Panc1 (cell line): ENCODE data around the gene FAM174B. TPM values are rescaled to one million over a fixed set of nuclear protein-coding genes. Genes with fewer than 3 reads are reported as not detected.

Source experiments
- ATAC-seq: fragments of 200-7000 bp; cut with Tn5 transposase; 2 replicates; pipeline ENCODE4 v1.9.1; 2020; ENCODE audit warnings: mild to moderate bottlenecking, moderate library complexity
- BruUV-seq: library from RNA; stranded (reverse); fragments of 400-500 nt; replicated peaks from 2 replicates; lab custom pipeline; 2021; lab: Mats Ljungman, UMichigan
- CTCF ChIA-PET: fragments of 300-600 bp; sonication (Branson Sonifier 250); formaldehyde crosslinking; loops from one replicate; lab custom pipeline; 2022; ENCODE audit warnings: antibody characterized with exemption; lab: Charles Lee
- POLR2A ChIA-PET: fragments of 300-600 bp; sonication (Branson Sonifier 250); formaldehyde crosslinking; loops from one replicate; lab custom pipeline; 2022; ENCODE audit warnings: antibody characterized with exemption; lab: Charles Lee
- DNase-seq: peaks from one replicate; pipeline ENCODE4 v3.0.0-alpha.2; 2010; ENCODE audit warnings: low read depth, low spot score
- H3K27ac ChIP-seq: 2 replicates; pipeline ENCODE4 v1.5.1; 2011; ENCODE audit warnings: mild to moderate bottlenecking, low read length, inconsistent platforms
- H3K27me3 ChIP-seq: fragments of 200-500 bp; sonication (Bioruptor generic); 2 replicates; pipeline ENCODE4 v1.6.0; 2014; ENCODE audit warnings: low read length, inconsistent platforms; ENCODE audit not compliant: control insufficient read depth, insufficient read depth
- H3K36me3 ChIP-seq: fragments of 200-500 bp; sonication (Bioruptor generic); 2 replicates; pipeline ENCODE4 v1.5.1; 2014; ENCODE audit warnings: inconsistent platforms, mild to moderate bottlenecking, low read length, moderate library complexity; ENCODE audit not compliant: control insufficient read depth, insufficient read depth
- H3K4me1 ChIP-seq: 2 replicates; pipeline ENCODE4 v1.5.1; 2011; ENCODE audit warnings: inconsistent platforms, mild to moderate bottlenecking, low read length, moderate library complexity; ENCODE audit not compliant: control insufficient read depth, insufficient read depth
- H3K4me3 ChIP-seq, 2 experiments: 2 replicates each; pipeline ENCODE4 v1.5.1; 2011 to 2012; ENCODE audit warnings: low read depth in 2 of 2, low read length in 2 of 2, mild to moderate bottlenecking in 2 of 2, inconsistent platforms in 1 of 2, moderate library complexity in 1 of 2
- H3K9me3 ChIP-seq: fragments of 200-500 bp; sonication (Bioruptor generic); 2 replicates; pipeline ENCODE4 v1.5.1; 2014; ENCODE audit warnings: low read depth, mild to moderate bottlenecking, inconsistent platforms, low read length, moderate library complexity; ENCODE audit not compliant: control insufficient read depth, insufficient read depth
- POLR2AphosphoS5 ChIP-seq: IDR thresholded peaks from 2 replicates; pipeline ENCODE4 v1.6.1; 2012; ENCODE audit warnings: mild to moderate bottlenecking, low read depth, low read length, moderate library complexity
- SIN3A ChIP-seq: IDR thresholded peaks from 2 replicates; pipeline ENCODE4 v1.6.1; 2012; ENCODE audit warnings: low read depth, mild to moderate bottlenecking, low read length, moderate library complexity, borderline replicate concordance; ENCODE audit not compliant: insufficient read depth
- TCF7L2 ChIP-seq: IDR thresholded peaks from 2 replicates; pipeline ENCODE4 v1.6.1; 2011; ENCODE audit warnings: mild to moderate bottlenecking, low read depth, low read length, inconsistent platforms
- in situ Hi-C: cut with HindIII; loops from 2 replicates; pipeline ENCODE4 v1.10.0; 2016; ENCODE audit warnings: low sequenced_read_pairs, low pct_unique_long_range_greater_than_20kb
- intact Hi-C: fragments of 100-400 bp; cut with micrococcal nuclease; formaldehyde crosslinking; loops from one replicate; pipeline ENCODE4 v1.10.0; 2022; ENCODE audit not compliant: unreplicated experiment
- total RNA-seq: library from RNA; stranded (reverse); gene quantifications from one replicate; pipeline ENCODE4 v1.2.1, GENCODE V29; 2021; ENCODE audit not compliant: unreplicated experiment
- TF ChIP-seq, protein P1 (sequence below): fragments of 450-650 bp; IDR thresholded peaks from 2 replicates; pipeline ENCODE4 v1.5.1; 2017; ENCODE audit warnings: mild to moderate bottlenecking
- TF ChIP-seq, protein P2 (sequence below), 2 experiments: IDR thresholded peaks; 2 replicates each; pipeline ENCODE4 v1.6.1; 2011 to 2012; ENCODE audit warnings: low read depth in 2 of 2, control low read depth in 1 of 2, low read length in 1 of 2, mild to moderate bottlenecking in 1 of 2, moderate library complexity in 1 of 2; ENCODE audit not compliant: insufficient read depth in 1 of 2

Gene FAM174B
- total RNA-seq, 1 experiment from 2014 or later: 30.7 TPM

DNA sequence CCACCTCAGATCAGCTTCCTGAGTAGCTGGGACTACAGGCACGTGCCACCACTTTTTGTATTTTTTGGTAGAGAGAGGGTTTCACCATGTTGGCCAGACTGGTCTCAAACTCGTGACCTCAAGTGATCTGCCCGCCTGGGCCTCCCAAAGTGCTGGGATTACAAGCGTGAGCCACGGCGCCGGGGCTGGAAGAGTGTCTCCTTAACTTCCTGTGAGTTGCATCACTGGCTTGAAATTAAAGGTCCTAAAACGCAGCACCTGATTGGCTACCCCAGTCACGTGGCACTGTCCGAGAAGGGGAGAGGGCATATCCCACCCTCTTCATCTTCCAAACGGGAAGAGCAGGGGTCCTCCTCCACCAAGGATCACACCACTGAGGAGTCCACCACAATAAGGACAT lies 5.5 kb upstream of the FAM174B start:
- BruUV-seq: no TSS peak
- CTCF ChIA-PET: no interaction called here

DNA sequence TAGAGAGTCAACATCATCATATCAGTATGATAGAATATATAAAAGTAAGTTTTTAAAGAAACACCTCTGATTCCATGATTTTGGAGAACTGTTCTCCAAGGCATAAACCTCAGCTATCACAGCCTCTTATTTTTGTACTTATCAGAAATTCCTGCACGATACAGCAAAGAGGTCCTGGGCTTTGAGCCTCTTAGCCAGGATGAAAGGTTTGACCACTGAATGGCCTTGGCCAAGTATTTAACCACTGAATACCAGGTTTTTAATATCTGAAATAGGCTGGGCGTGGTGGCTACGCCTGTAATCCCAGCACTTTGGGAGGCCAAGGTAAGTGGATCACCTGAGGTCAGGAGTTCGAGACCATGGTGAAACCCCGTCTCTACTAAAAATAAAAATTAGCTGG lies 1.9 kb upstream of the FAM174B start:
- Histone ChIP-seq H3K27ac (no peak overlapping the region), H3K27me3 (no peaks in the 10 kb centered on the region), H3K4me1 (peaks cover 30% of the 10 kb centered on the region), H3K36me3 (no peaks in the 10 kb centered on the region), H3K4me3 (no peak overlapping the region), H3K9me3 (no peaks in the 10 kb centered on the region)
- in situ Hi-C loops (no loop called here), intact Hi-C loops (no loop called here)
- DNase-seq (no peak), ATAC-seq (no peak)
- POLR2A ChIA-PET: no interaction called here
- TF ChIP-seq TCF7L2 (no peak), POLR2AphosphoS5 (no peak), SIN3A (no peak)
- TF ChIP-seq, protein P1, sequence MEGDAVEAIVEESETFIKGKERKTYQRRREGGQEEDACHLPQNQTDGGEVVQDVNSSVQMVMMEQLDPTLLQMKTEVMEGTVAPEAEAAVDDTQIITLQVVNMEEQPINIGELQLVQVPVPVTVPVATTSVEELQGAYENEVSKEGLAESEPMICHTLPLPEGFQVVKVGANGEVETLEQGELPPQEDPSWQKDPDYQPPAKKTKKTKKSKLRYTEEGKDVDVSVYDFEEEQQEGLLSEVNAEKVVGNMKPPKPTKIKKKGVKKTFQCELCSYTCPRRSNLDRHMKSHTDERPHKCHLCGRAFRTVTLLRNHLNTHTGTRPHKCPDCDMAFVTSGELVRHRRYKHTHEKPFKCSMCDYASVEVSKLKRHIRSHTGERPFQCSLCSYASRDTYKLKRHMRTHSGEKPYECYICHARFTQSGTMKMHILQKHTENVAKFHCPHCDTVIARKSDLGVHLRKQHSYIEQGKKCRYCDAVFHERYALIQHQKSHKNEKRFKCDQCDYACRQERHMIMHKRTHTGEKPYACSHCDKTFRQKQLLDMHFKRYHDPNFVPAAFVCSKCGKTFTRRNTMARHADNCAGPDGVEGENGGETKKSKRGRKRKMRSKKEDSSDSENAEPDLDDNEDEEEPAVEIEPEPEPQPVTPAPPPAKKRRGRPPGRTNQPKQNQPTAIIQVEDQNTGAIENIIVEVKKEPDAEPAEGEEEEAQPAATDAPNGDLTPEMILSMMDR: no peak
- TF ChIP-seq, protein P2, sequence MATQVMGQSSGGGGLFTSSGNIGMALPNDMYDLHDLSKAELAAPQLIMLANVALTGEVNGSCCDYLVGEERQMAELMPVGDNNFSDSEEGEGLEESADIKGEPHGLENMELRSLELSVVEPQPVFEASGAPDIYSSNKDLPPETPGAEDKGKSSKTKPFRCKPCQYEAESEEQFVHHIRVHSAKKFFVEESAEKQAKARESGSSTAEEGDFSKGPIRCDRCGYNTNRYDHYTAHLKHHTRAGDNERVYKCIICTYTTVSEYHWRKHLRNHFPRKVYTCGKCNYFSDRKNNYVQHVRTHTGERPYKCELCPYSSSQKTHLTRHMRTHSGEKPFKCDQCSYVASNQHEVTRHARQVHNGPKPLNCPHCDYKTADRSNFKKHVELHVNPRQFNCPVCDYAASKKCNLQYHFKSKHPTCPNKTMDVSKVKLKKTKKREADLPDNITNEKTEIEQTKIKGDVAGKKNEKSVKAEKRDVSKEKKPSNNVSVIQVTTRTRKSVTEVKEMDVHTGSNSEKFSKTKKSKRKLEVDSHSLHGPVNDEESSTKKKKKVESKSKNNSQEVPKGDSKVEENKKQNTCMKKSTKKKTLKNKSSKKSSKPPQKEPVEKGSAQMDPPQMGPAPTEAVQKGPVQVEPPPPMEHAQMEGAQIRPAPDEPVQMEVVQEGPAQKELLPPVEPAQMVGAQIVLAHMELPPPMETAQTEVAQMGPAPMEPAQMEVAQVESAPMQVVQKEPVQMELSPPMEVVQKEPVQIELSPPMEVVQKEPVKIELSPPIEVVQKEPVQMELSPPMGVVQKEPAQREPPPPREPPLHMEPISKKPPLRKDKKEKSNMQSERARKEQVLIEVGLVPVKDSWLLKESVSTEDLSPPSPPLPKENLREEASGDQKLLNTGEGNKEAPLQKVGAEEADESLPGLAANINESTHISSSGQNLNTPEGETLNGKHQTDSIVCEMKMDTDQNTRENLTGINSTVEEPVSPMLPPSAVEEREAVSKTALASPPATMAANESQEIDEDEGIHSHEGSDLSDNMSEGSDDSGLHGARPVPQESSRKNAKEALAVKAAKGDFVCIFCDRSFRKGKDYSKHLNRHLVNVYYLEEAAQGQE (IDR thresholded peaks at IDR 0.05; ENCODE audit: insufficient read depth in 1 of 2, low read depth in 2 of 2, low read length in 1 of 2): no peak
- no TSS peak for BruUV-seq
- CTCF ChIA-PET: no interaction called here

More for the DNA sequence above, 5.5 kb upstream of the FAM174B start:
- TF ChIP-seq TCF7L2 (no peak), SIN3A (no peak), POLR2AphosphoS5 (no peak)
- TF ChIP-seq, protein P1: no peak
- TF ChIP-seq, protein P2 (IDR thresholded peaks at IDR 0.05; ENCODE audit: insufficient read depth in 1 of 2, low read depth in 2 of 2, low read length in 1 of 2): no peak
- Histone ChIP-seq H3K9me3 (no peaks in the 10 kb centered on the region), H3K4me3 (no peak overlapping the region), H3K36me3 (no peaks in the 10 kb centered on the region), H3K27me3 (no peaks in the 10 kb centered on the region), H3K27ac (no peak overlapping the region), H3K4me1 (peaks cover 30% of the 10 kb centered on the region)
- ATAC-seq (no peak), DNase-seq (no peak)
- intact Hi-C loops (no loop called here), in situ Hi-C loops (no loop called here)
- POLR2A ChIA-PET: no interaction called here
